CD4-positive, alpha-beta memory T cell (primary cell): ENCODE data around the gene CPXM1. TPM values are rescaled to one million over a fixed set of nuclear protein-coding genes. Genes with fewer than 3 reads are reported as not detected.

Experiments used
- CTCF ChIA-PET: fragments of 350-600 bp; sonication (Branson Sonifier 250); formaldehyde crosslinking; loops from one replicate; lab custom pipeline; 2021; ENCODE audit warnings: inconsistent platforms; ENCODE audit not compliant: partially characterized antibody; lab: Charles Lee
- POLR2A ChIA-PET: fragments of 350-600 bp; sonication (Branson Sonifier 250); formaldehyde crosslinking; loops from one replicate; lab custom pipeline; 2021; ENCODE audit not compliant: partially characterized antibody; lab: Charles Lee
- DNase-seq, 5 donors: peaks; one replicate each; pipeline versions ENCODE4 v3.0.0 to v3.0.0-alpha.2; 2020 to 2022; ENCODE audit warnings: mixed read lengths in 1 of 5
- H3K27ac ChIP-seq: one replicate; pipeline ENCODE4 v1.7.0; 2013; ENCODE audit warnings: low read depth, low read length
- H3K27me3 ChIP-seq: 2 replicates; pipeline ENCODE4 v1.7.0; 2013; ENCODE audit warnings: mild to moderate bottlenecking, low read length, moderate library complexity; ENCODE audit not compliant: insufficient read depth
- H3K36me3 ChIP-seq: 2 replicates; pipeline ENCODE4 v1.7.0; 2013; ENCODE audit warnings: mild to moderate bottlenecking, low read length, moderate library complexity; ENCODE audit not compliant: insufficient read depth
- H3K4me1 ChIP-seq: 2 replicates; pipeline ENCODE4 v1.7.0; 2013; ENCODE audit warnings: mild to moderate bottlenecking, low read length, moderate library complexity; ENCODE audit not compliant: insufficient read depth
- H3K4me3 ChIP-seq, 2 donors: one replicate each; pipeline ENCODE4 v1.7.0; 2013; ENCODE audit warnings: low read length in 2 of 2, mild to moderate bottlenecking in 1 of 2
- H3K9me3 ChIP-seq, 2 donors: one replicate each; pipeline ENCODE4 v1.7.0; 2013; ENCODE audit warnings: low read length in 2 of 2, control low read depth in 1 of 2; ENCODE audit not compliant: control insufficient read depth in 1 of 2
- H3K27ac Mint-ChIP-seq, 7 donors: one replicate each; pipeline ENCODE4 v1.8.0; 2020 to 2021; ENCODE audit warnings: mixed read lengths in 7 of 7, mild to moderate bottlenecking in 6 of 7, inconsistent platforms in 3 of 7, moderate library complexity in 3 of 7
- H3K27me3 Mint-ChIP-seq, 2 donors: one replicate each; pipeline ENCODE4 v1.8.0; 2020 to 2021; ENCODE audit warnings: mixed read lengths in 2 of 2
- H3K36me3 Mint-ChIP-seq, 2 donors: one replicate each; pipeline ENCODE4 v1.8.0; 2020 to 2021; ENCODE audit warnings: mixed read lengths in 2 of 2, inconsistent platforms in 1 of 2, mild to moderate bottlenecking in 1 of 2
- H3K4me1 Mint-ChIP-seq, 4 donors: one replicate each; pipeline ENCODE4 v1.8.0; 2020 to 2021; ENCODE audit warnings: mixed read lengths in 4 of 4, mild to moderate bottlenecking in 1 of 4
- H3K4me3 Mint-ChIP-seq, 8 donors: one replicate each; pipeline ENCODE4 v1.8.0; 2020 to 2021; ENCODE audit warnings: mixed read lengths in 8 of 8, mild to moderate bottlenecking in 7 of 8, moderate library complexity in 6 of 8, inconsistent platforms in 3 of 8
- H3K9me3 Mint-ChIP-seq, 8 donors: one replicate each; pipeline ENCODE4 v1.8.0; 2020 to 2021; ENCODE audit warnings: mixed read lengths in 8 of 8, mild to moderate bottlenecking in 5 of 8, inconsistent platforms in 3 of 8, moderate library complexity in 1 of 8
- intact Hi-C: fragments of 100-400 bp; cut with micrococcal nuclease; formaldehyde crosslinking; loops from one replicate; pipeline ENCODE4 v1.15.1; 2023
- polyA plus RNA-seq, 2 donors: library from polyadenylated mRNA; unstranded; fragments of 300-500 nt; fragmentation: Illumina TruSeq; gene quantifications; one replicate each; pipeline ENCODE4 v1.2.3, GENCODE V29; 2021
- total RNA-seq, 2 experiments: library from RNA; stranded (reverse); gene quantifications; one replicate each; pipeline ENCODE4 v1.2.3, GENCODE V29; 2021

The CPXM1 gene
- total and polyA plus RNA-seq, 4 experiments from 2014 or later, result not detected

DNA sequence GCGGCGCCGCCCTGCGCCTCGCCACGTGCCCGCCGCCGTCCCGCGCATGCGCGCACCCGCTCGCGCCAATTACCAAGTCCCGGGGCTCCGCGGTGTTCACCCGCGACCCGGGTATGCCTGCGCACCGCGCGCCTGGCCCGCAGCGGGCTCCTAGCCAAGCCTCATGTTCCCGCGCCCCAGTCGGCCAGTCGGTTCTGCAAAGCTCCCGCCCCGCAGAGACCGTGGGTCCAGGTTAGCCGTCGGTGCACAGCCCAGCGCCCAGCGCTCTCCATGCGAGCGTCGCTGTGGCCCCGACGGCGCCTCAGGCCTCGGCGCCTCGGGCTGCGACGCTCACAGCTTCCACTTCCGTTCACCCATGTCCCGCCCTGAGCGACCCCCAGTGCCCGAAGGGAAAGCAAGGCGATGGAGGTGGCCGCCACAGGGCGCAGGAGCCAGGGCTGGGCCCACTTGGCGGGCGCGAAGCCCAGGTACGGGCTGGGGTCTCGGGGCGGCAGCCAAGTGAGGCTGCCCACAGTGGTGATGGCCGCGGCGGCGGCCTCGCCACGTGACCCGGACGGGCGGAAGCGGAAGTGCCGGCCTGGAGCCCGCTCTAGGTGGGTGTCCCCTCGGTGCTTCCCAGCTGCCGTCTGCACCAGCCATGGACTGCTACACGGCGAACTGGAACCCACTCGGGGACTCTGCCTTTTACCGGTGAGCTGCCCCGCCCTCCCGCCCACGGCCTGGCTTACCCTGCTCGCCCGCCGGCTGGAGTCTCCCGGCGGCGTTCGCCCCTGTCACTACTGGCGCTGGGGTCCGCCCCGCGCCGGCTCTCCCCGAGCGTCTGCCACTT is 39.9 kb upstream of the CPXM1 start, which contains the start of the genes PCED1A and VPS16:
PCED1A (minus strand) TSS at position 518 of the 829 bp plus-strand sequence. CDS start 743 bp downstream, outside the sequence.
VPS16 (plus strand) TSS at position 608 of the 829 bp plus-strand sequence; CDS start at position 638, 30 bp downstream.
- CTCF ChIA-PET, result interaction anchor here (0.8 to 1.9 kb wide), 5 partner anchors 12 to 316 kb away, joined by 3 to 4 read pairs (median 3); no protein-coding TSS in a partner anchor
- Histone ChIP-seq H3K4me3 (peak within 1 kb of the TSS; percentile 77 to 80), H3K36me3 (no peaks in the 10 kb centered on the region), H3K4me1 (peaks cover 24% of the 10 kb centered on the region), H3K27me3 (no peaks in the 10 kb centered on the region), H3K27ac (peak within 1 kb of the TSS; percentile 86), H3K9me3 (no peaks in the 10 kb centered on the region)
- Mint-ChIP-seq H3K9me3 (peaks cover 0 to 4% (median 0%) of the 10 kb centered on the region in 8 donors), H3K4me3 (peak within 1 kb of the TSS; percentile 85 to 91 (median 89)), H3K27ac (peak within 1 kb of the TSS; percentile 85 to 95 (median 93)), H3K27me3 (no peaks in the 10 kb centered on the region), H3K36me3 (peaks cover 9 to 16% of the 10 kb centered on the region in 2 donors), H3K4me1 (peaks cover 22 to 35% (median 31%) of the 10 kb centered on the region in 4 donors)
- POLR2A ChIA-PET, result interaction anchor here (0.7 to 3.9 kb wide), 16 partner anchors 8 to 568 kb away, joined by 3 to 34 read pairs (median 5); partner anchors contain the start of genes IDH3B, MRPS26, NOP56 and PTPRA
- intact Hi-C loops, result loop anchor here (1.0 to 5.0 kb wide), 4 partner anchors 33 to 332 kb away; partner anchors contain the start of genes IDH3B, PTPRA and ZNF343
- peak; percentile 87 to 90 (median 89) for DNase-seq

DNA sequence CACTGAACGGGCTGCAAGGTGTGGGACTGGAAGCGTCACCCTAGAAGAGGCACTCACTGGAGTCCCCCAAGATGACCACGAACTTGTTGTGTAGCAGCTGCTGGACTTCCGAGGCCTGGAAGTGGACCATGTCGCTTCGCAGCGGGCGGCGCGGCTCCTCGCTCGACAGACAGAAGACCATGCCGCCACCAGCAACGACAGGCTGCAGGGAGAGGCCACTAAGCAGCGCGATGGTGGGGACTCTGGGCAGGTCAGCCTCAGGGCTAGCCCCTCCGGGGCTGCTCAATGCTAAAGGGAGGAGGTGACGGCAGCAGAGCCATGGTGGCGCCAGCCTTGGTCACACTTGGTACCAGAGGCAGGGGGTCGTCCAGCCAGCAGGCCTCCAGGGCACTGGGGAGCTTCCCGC is 39.3 kb upstream of the CPXM1 start:
- H3K9me3 Mint-ChIP-seq, result peaks cover 0 to 4% (median 0%) of the 10 kb centered on the region in 8 donors
- no peak for DNase-seq
- H3K27me3 Mint-ChIP-seq, result no peaks in the 10 kb centered on the region
- H3K36me3 ChIP-seq, result no peaks in the 10 kb centered on the region
- intact Hi-C loops, result loop anchor here (1.0 to 5.0 kb wide), 4 partner anchors 34 to 331 kb away; partner anchors contain the start of genes IDH3B, PTPRA and ZNF343
- peak overlapping the region; percentile 77 to 80 for H3K4me3 ChIP-seq
- ChIA-PET POLR2A (interaction anchor here (0.8 to 3.9 kb wide), 12 partner anchors 11 to 569 kb away, joined by 3 to 34 read pairs (median 10); partner anchors contain the start of genes IDH3B, NOP56 and PTPRA), CTCF (interaction anchor here (0.8 to 1.9 kb wide), 4 partner anchors 86 to 315 kb away, joined by 3 to 4 read pairs (median 4); no protein-coding TSS in a partner anchor)
- peaks cover 14 to 20% of the 10 kb centered on the region in 2 donors for H3K36me3 Mint-ChIP-seq
- H3K27ac Mint-ChIP-seq, result peak overlapping the region in 6 of 7 donors; percentile 42 to 95 (median 92)
- H3K4me1 ChIP-seq, result peaks cover 24% of the 10 kb centered on the region
- H3K27ac ChIP-seq, result peak overlapping the region; percentile 86
- peak overlapping the region; percentile 66 to 91 (median 82) for H3K4me3 Mint-ChIP-seq
- peaks cover 17 to 30% (median 25%) of the 10 kb centered on the region in 4 donors for H3K4me1 Mint-ChIP-seq
- no peaks in the 10 kb centered on the region for H3K9me3 ChIP-seq
- no peaks in the 10 kb centered on the region for H3K27me3 ChIP-seq

DNA sequence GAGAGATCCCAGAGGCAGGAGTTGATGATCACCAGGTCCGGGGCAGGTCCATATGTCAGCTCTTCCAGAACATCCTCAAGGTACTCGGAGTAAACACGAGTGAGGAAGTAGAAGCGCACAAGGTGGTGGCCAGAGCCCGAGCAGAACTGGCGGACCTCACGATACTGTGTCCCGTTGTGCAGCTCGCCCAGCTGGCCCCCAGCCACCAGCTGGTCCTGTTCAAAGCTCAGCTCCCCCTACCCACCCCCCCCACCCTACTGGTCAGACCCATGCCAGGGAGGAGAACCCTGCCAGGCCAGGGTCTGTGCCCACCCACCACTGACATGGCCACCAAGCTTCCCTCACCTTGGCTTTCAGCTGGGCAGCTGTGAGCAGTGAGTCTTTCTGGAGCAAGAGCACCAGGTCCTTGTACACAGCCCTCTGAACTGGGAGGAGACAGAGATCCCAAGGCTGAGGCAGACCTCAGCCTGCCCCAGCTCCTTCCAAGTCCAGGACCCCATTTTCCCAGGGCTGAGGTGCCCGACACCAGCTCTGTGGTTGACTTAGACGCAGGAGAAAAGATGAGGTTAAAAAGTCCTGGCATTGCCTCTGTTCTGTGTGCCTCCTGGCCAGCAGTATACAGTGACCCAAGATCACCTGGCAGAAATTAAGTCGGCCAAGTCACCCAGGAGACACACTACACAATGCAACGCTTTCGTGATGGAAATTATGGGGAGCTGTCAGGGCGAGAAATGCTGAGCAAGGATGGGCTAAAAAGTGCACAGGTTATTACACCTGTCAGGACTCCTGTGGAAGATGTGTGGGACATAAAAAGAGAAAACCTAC is 38.6 kb upstream of the CPXM1 start:
- CTCF ChIA-PET, result no interaction called here
- H3K27me3 Mint-ChIP-seq, result no peaks in the 10 kb centered on the region
- H3K27ac Mint-ChIP-seq, result peak overlapping the region in 6 of 7 donors; percentile 85 to 95 (median 92)
- H3K4me1 Mint-ChIP-seq, result peaks cover 13 to 25% (median 20%) of the 10 kb centered on the region in 4 donors
- H3K36me3 Mint-ChIP-seq, result peaks cover 14 to 20% of the 10 kb centered on the region in 2 donors
- peaks cover 0 to 4% (median 0%) of the 10 kb centered on the region in 8 donors for H3K9me3 Mint-ChIP-seq
- Histone ChIP-seq H3K27me3 (no peaks in the 10 kb centered on the region), H3K9me3 (no peaks in the 10 kb centered on the region), H3K36me3 (no peaks in the 10 kb centered on the region), H3K4me1 (peaks cover 24% of the 10 kb centered on the region), H3K27ac (no peak overlapping the region), H3K4me3 (no peak overlapping the region)
- POLR2A ChIA-PET, result interaction anchor here (0.8 to 3.9 kb wide), 10 partner anchors 13 to 187 kb away, joined by 3 to 34 read pairs (median 10); partner anchors contain the start of genes IDH3B, NOP56 and PTPRA
- intact Hi-C loops, result no loop called here
- DNase-seq, result no peak
- H3K4me3 Mint-ChIP-seq, result peak overlapping the region; percentile 66 to 91 (median 82)

DNA sequence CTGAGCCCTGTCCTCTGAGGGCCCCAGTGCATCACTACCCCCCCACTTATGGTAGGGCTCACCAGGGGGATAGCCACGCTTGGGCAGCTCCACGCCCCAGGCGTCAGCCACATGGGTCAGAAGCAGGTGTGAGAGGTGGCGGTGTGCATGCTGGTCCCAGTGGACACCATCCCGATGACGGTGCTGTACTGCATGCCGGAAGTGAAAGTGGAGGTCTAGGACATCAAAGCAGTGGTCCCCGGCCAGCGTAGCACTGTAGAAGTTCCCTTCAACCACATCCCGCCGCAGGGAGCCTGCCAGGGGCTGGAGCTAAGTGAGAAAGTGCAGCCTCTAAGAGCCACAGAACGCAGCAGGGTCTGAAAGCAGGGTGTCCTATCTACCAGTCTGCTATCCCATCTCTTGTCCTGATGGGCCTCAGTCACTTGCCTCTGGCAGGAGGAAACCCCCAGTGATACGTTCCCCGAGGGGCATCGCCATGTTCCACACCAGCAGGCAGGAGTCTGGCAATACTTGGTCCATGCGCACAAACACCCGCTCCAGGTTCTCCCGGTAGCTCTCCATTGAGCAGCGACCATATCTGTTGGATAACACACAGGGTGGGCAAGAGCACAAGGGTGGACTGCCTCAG is 37.9 kb upstream of the CPXM1 start:
- H3K4me1 ChIP-seq, result peaks cover 20% of the 10 kb centered on the region
- no peak for DNase-seq
- POLR2A ChIA-PET, result interaction anchor here (1.1 to 3.9 kb wide), 3 partner anchors 14 to 34 kb away, joined by 3 to 34 read pairs (median 14); partner anchors contain the start of gene PTPRA
- H3K27ac ChIP-seq, result no peak overlapping the region
- H3K9me3 ChIP-seq, result no peaks in the 10 kb centered on the region
- H3K4me3 Mint-ChIP-seq, result peak overlapping the region; percentile 7 to 73 (median 41)
- intact Hi-C loops, result no loop called here
- peaks cover 0 to 4% (median 0%) of the 10 kb centered on the region in 8 donors for H3K9me3 Mint-ChIP-seq
- H3K4me3 ChIP-seq, result no peak overlapping the region
- no peaks in the 10 kb centered on the region for H3K36me3 ChIP-seq
- CTCF ChIA-PET, result no interaction called here
- H3K27ac Mint-ChIP-seq, result peak overlapping the region in 2 of 7 donors; percentile 67 to 72
- no peaks in the 10 kb centered on the region for H3K27me3 ChIP-seq
- H3K4me1 Mint-ChIP-seq, result peaks cover 12 to 20% (median 15%) of the 10 kb centered on the region in 4 donors
- no peaks in the 10 kb centered on the region for H3K27me3 Mint-ChIP-seq
- H3K36me3 Mint-ChIP-seq, result peaks cover 14 to 20% of the 10 kb centered on the region in 2 donors

DNA sequence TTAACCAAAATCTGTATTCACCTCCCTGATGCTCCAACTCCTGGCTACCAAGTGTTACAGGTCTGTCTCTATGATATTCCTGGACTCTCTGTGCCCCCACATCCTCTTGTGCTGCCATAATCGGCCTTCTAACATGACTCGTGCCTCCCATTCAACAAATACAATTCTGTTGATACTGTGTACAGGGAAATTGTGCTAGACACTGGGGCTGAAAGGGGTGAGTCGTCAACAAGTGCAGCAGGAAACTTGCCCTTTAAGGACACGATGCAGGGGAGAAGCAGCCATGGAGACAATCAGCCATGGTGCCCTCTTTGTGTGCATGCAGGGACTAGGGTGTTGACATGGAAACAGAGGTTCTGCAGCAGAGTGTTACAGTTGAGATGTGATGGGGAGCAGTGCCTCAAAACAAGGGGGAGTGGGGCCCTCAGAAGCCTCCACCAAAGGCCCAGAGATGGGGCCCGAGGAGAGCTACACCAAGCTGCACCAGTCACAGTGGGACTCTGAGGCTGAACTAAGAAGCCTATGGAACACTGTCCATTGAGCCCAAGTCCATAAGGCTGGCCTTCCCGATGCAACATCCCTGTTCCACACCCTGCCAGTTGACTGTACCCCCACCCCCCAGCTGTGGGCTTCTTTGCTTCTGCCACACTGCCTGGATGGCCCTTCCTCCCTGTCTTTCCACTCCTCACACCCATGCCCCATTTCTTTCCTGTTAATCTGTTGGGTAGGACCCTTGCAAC is 37.0 kb upstream of the CPXM1 start:
- no peak overlapping the region for H3K4me3 ChIP-seq
- DNase-seq, result no peak
- H3K36me3 ChIP-seq, result no peaks in the 10 kb centered on the region
- ChIA-PET POLR2A (interaction anchor here (1.1 kb wide), 1 partner anchor 15 kb away, joined by 3 read pairs; no protein-coding TSS in a partner anchor), CTCF (no interaction called here)
- no peak overlapping the region for H3K27ac ChIP-seq
- peaks cover 11 to 17% (median 15%) of the 10 kb centered on the region in 4 donors for H3K4me1 Mint-ChIP-seq
- H3K36me3 Mint-ChIP-seq, result peaks cover 14 to 20% of the 10 kb centered on the region in 2 donors
- no peaks in the 10 kb centered on the region for H3K27me3 ChIP-seq
- H3K4me3 Mint-ChIP-seq, result peak overlapping the region in 3 of 8 donors; percentile 2 to 62 (median 29)
- peaks cover 0 to 4% (median 0%) of the 10 kb centered on the region in 8 donors for H3K9me3 Mint-ChIP-seq
- H3K9me3 ChIP-seq, result no peaks in the 10 kb centered on the region
- H3K27ac Mint-ChIP-seq, result no peak overlapping the region
- H3K27me3 Mint-ChIP-seq, result no peaks in the 10 kb centered on the region
- peaks cover 20% of the 10 kb centered on the region for H3K4me1 ChIP-seq
- intact Hi-C loops, result no loop called here
